ENCODE data around the gene USP14. TPM values are rescaled to one million over a fixed set of nuclear protein-coding genes. Genes with fewer than 3 reads are reported as not detected.

USP14 gene
- polyA plus RNA-seq, 3 donors: 8.1 to 22.4 (median 17.5) TPM

GRCh38 chr18:245282-245847 lies 87.0 kb downstream of the USP14 start:
- peaks cover 0 to 2% (median 0%) of the 10 kb centered on the region in 3 donors for H3K27me3 Mint-ChIP-seq (ENCODE audit: low read depth in 3 of 3)
- WGBS (ENCODE audit: insufficient coverage): no CpG with 5 or more reads among the region's 2 CpGs
- no peak overlapping the region for H3K4me2 ChIP-seq (replicated peaks; ENCODE audit: extremely low read depth, low read length, poor library complexity, severe bottlenecking)
- H3K4me3 ChIP-seq (replicated peaks in 1 of 3; ENCODE audit: low read depth in 2 of 3, low read length in 3 of 3): no peak overlapping the region
- H3K4me1 Mint-ChIP-seq: no peaks in the 10 kb centered on the region
- DNase-seq: no peak
- no peaks in the 10 kb centered on the region for H4K20me1 ChIP-seq (ENCODE audit: insufficient read depth, low read length)
- TF ChIP-seq CTCF (IDR thresholded peaks at IDR 0.05): no peak
- H3K79me2 ChIP-seq (ENCODE audit: insufficient read depth, low read length): no peaks in the 10 kb centered on the region
- H2AFZ ChIP-seq (ENCODE audit: insufficient read depth, low read depth, low read length, poor library complexity, severe bottlenecking): no peak overlapping the region
- H3K9me3 Mint-ChIP-seq: no peaks in the 10 kb centered on the region
- no peak overlapping the region for H3K4me3 Mint-ChIP-seq
- intact Hi-C loops (cut with micrococcal nuclease): no loop called here
- no peaks in the 10 kb centered on the region for H3K4me1 ChIP-seq (ENCODE audit: control insufficient read depth in 1 of 2, insufficient read depth in 2 of 2, low read length in 2 of 2)
- peaks cover 63 to 99% of the 10 kb centered on the region in 2 donors for H3K36me3 ChIP-seq (replicated peaks in 1 of 2; ENCODE audit: control insufficient read depth in 1 of 2, insufficient read depth in 2 of 2, low read length in 2 of 2)
- H3K27ac ChIP-seq (ENCODE audit: low read depth in 1 of 2, low read length in 2 of 2): no peak overlapping the region
- no peaks in the 10 kb centered on the region for H3K9me3 ChIP-seq (replicated peaks in 1 of 2; ENCODE audit: control insufficient read depth in 1 of 2, insufficient read depth in 1 of 2, low read length in 2 of 2)
- no peak overlapping the region for H3K9ac ChIP-seq (ENCODE audit: insufficient read depth, low read length, poor library complexity, severe bottlenecking)
- no peaks in the 10 kb centered on the region for H3K27me3 ChIP-seq (ENCODE audit: control insufficient read depth in 2 of 2, insufficient read depth in 2 of 2, low read length in 2 of 2)
- peak overlapping the region in 1 of 7 donors; percentile 27 for H3K27ac Mint-ChIP-seq
- peaks cover 61 to 71% of the 10 kb centered on the region in 2 donors for H3K36me3 Mint-ChIP-seq

- H3K79me2 ChIP-seq (ENCODE audit: insufficient read depth, low read length): no peaks in the 10 kb centered on the region
- Mint-ChIP-seq H3K27me3 (ENCODE audit: low read depth in 3 of 3) (peaks cover 0 to 2% (median 0%) of the 10 kb centered on the region in 3 donors), H3K4me1 (no peaks in the 10 kb centered on the region), H3K4me3 (no peak overlapping the region), H3K27ac (no peak overlapping the region), H3K9me3 (no peaks in the 10 kb centered on the region), H3K36me3 (peaks cover 74 to 79% of the 10 kb centered on the region in 2 donors)
- no peak overlapping the region for H3K27ac ChIP-seq (ENCODE audit: low read depth in 1 of 2, low read length in 2 of 2)
- no peaks in the 10 kb centered on the region for H3K27me3 ChIP-seq (ENCODE audit: control insufficient read depth in 2 of 2, insufficient read depth in 2 of 2, low read length in 2 of 2)
- no peak for DNase-seq
- no peak overlapping the region for H2AFZ ChIP-seq (ENCODE audit: insufficient read depth, low read depth, low read length, poor library complexity, severe bottlenecking)
- H4K20me1 ChIP-seq (ENCODE audit: insufficient read depth, low read length): no peaks in the 10 kb centered on the region
- no CpG with 5 or more reads among the region's 4 CpGs for WGBS (ENCODE audit: insufficient coverage)
- no peaks in the 10 kb centered on the region for H3K9me3 ChIP-seq (replicated peaks in 1 of 2; ENCODE audit: control insufficient read depth in 1 of 2, insufficient read depth in 1 of 2, low read length in 2 of 2)
- H3K9ac ChIP-seq (ENCODE audit: insufficient read depth, low read length, poor library complexity, severe bottlenecking): no peak overlapping the region
- H3K4me2 ChIP-seq (replicated peaks; ENCODE audit: extremely low read depth, low read length, poor library complexity, severe bottlenecking): no peak overlapping the region
- H3K4me3 ChIP-seq (replicated peaks in 1 of 3; ENCODE audit: low read depth in 2 of 3, low read length in 3 of 3): no peak overlapping the region
- peaks cover 84 to 99% of the 10 kb centered on the region in 2 donors for H3K36me3 ChIP-seq (replicated peaks in 1 of 2; ENCODE audit: control insufficient read depth in 1 of 2, insufficient read depth in 2 of 2, low read length in 2 of 2)
- no peak for TF ChIP-seq CTCF (IDR thresholded peaks at IDR 0.05)
- intact Hi-C loops (cut with micrococcal nuclease): no loop called here
- no peaks in the 10 kb centered on the region for H3K4me1 ChIP-seq (ENCODE audit: control insufficient read depth in 1 of 2, insufficient read depth in 2 of 2, low read length in 2 of 2)
Measured at GRCh38 chr18:248053-248452, 89.7 kb downstream of the USP14 start.
